ENCODE measurements around the gene FXYD5.

FXYD5 gene

GRCh38 chr19:35155981-35156672 is 1.6 kb downstream of the FXYD5 start (continued):
- no peak for TF ChIP-seq PATZ1 (CRISPR knock-in tag; IDR thresholded peaks at IDR 0.05; ENCODE audit: borderline replicate concordance)
- no peak for TF ChIP-seq ZFP3 (CRISPR knock-in tag; IDR thresholded peaks at IDR 0.05)
- TF ChIP-seq PPARA (CRISPR knock-in tag; IDR thresholded peaks at IDR 0.05; ENCODE audit: borderline replicate concordance): no peak

- no peak for ATAC-seq
- TF ChIP-seq TSHZ2 (CRISPR knock-in tag; IDR thresholded peaks at IDR 0.05) (no peak), ISL1 (CRISPR knock-in tag; IDR thresholded peaks at IDR 0.05) (no peak), ZNF70 (CRISPR knock-in tag; IDR thresholded peaks at IDR 0.05) (no peak), ZNF8 (CRISPR knock-in tag; IDR thresholded peaks at IDR 0.05) (no peak), PATZ1 (CRISPR knock-in tag; IDR thresholded peaks at IDR 0.05; ENCODE audit: borderline replicate concordance) (no peak), TCF4 (CRISPR knock-in tag; IDR thresholded peaks at IDR 0.05; ENCODE audit: borderline replicate concordance) (no peak), CREB5 (CRISPR knock-in tag; IDR thresholded peaks at IDR 0.05; ENCODE audit: low read depth) (no peak), RARB (CRISPR knock-in tag; IDR thresholded peaks at IDR 0.05) (no peak), TOX (CRISPR knock-in tag; IDR thresholded peaks at IDR 0.05; ENCODE audit: borderline replicate concordance) (no peak), ZNF565 (CRISPR knock-in tag; conservative IDR thresholded peaks at IDR 0.05; ENCODE audit: low read depth) (no peak), CSDC2 (CRISPR knock-in tag; IDR thresholded peaks at IDR 0.05) (no peak), ZC3H10 (CRISPR knock-in tag; IDR thresholded peaks at IDR 0.05) (no peak)
These were observed 2.1 kb downstream of the FXYD5 start for GRCh38 chr19:35156673-35157014.

- no peak for ATAC-seq
- TF ChIP-seq CSRNP3 (CRISPR knock-in tag; IDR thresholded peaks at IDR 0.05) (no peak), PPARA (CRISPR knock-in tag; IDR thresholded peaks at IDR 0.05; ENCODE audit: borderline replicate concordance) (no peak), ZNF565 (CRISPR knock-in tag; conservative IDR thresholded peaks at IDR 0.05; ENCODE audit: low read depth) (no peak), POU6F1 (CRISPR knock-in tag; IDR thresholded peaks at IDR 0.05; ENCODE audit: borderline replicate concordance, low read depth) (no peak), ZFP30 (CRISPR knock-in tag; IDR thresholded peaks at IDR 0.05) (no peak), GLIS3 (CRISPR knock-in tag; IDR thresholded peaks at IDR 0.05) (no peak)
These were observed 2.9 kb downstream of the FXYD5 start for GRCh38 chr19:35157431-35157830.

Data from SK-N-SH treated with all-trans-retinoic acid at 6 μM for 48 hours (cell line).